ENCODE measurements around the gene C17orf75.
"Not testable (repeated sequence)": the region's sequence is repeated elsewhere in the genome, so short reads cannot be mapped to it uniquely, and the experiment has no call there.

C17orf75 gene

DNA sequence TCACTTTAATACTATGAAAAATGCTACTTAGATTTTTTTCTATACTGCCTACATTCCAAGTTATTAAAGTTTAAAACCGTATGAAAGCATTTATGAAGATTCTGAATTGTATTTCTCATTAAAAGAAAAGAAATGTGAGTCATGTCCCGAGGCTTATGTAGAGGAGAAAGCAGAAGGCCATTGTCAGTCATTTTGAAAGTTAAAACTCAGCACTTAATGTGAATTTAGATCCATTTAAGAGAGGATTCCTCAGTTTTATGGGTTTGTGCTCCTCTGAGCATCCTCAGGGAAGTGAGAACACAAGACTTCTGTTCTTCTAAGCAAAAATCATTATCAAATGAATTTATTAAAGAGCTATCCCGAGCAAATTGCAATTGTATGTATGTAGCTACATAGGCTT, 11.8 kb downstream of the C17orf75 start:
- TF ChIP-seq, protein P1, sequence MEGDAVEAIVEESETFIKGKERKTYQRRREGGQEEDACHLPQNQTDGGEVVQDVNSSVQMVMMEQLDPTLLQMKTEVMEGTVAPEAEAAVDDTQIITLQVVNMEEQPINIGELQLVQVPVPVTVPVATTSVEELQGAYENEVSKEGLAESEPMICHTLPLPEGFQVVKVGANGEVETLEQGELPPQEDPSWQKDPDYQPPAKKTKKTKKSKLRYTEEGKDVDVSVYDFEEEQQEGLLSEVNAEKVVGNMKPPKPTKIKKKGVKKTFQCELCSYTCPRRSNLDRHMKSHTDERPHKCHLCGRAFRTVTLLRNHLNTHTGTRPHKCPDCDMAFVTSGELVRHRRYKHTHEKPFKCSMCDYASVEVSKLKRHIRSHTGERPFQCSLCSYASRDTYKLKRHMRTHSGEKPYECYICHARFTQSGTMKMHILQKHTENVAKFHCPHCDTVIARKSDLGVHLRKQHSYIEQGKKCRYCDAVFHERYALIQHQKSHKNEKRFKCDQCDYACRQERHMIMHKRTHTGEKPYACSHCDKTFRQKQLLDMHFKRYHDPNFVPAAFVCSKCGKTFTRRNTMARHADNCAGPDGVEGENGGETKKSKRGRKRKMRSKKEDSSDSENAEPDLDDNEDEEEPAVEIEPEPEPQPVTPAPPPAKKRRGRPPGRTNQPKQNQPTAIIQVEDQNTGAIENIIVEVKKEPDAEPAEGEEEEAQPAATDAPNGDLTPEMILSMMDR (conservative IDR thresholded peaks at IDR 0.05; ENCODE audit: low read depth, low read length): no peak
- H3K4me3 ChIP-seq (ENCODE audit: low read depth, low read length): no peak overlapping the region
- no peak for DNase-seq (ENCODE audit: low read depth)

DNA sequence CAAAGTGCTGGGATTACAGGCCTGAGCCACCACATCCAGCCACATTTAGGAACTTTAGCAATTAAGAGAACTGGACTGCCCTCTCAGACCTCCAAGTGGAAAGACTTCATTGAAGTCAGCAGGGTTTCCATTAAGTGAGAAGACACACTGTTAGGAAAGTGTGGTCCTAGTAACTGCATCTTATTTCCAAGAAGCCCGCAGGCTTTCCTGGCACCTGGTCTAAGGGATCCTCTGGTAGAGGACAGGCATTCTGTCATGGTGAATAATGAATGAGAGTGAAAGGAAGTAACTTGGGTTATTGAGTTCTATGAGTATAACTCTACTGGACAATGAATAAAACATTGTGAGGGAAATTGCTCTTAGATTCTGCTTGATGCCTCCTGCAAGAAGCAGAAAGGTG, 14.1 kb downstream of the C17orf75 start:
- no peak overlapping the region for H3K4me3 ChIP-seq (ENCODE audit: low read depth, low read length)
- TF ChIP-seq, protein P1 (conservative IDR thresholded peaks at IDR 0.05; ENCODE audit: low read depth, low read length): no peak
- no peak for DNase-seq (ENCODE audit: low read depth)

DNA sequence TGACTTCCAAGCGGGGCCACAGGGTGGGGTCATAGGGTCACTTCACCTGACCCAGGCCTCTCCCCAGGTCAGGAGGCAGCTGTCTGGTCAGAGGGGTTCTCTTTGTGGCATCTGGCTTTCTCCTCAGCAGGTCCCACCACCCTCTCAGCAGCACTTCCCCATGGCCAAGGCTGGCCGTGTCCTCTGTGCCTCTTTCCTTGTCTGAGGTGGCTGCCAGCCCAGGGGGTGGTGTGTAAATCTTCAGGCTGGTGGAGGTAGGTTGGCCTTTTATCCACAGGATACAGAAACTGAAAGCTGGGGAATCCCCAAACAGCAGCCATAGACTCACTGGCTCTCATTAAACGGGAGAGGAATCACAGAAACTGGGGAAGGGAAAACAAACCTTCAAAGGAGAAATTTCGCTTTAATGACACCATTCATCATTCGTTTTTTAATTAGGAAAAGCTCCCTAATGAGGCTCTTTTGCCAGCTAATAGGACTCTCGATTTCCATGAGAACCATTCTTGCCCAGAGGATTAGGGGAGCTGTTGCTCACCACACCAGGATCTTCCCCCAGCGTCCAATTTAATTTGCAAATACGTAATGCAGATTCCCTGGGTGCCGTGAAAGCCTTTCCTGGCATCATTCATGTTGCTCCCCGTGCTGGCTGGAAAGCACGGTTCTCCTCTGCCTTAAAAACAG, 18.0 kb downstream of the C17orf75 start:
- TF ChIP-seq, protein P1 (conservative IDR thresholded peaks at IDR 0.05; ENCODE audit: low read depth, low read length): no peak
- DNase-seq (ENCODE audit: low read depth): peak; percentile 52
- H3K4me3 ChIP-seq (ENCODE audit: low read depth, low read length): peak overlapping the region; percentile 35

DNA sequence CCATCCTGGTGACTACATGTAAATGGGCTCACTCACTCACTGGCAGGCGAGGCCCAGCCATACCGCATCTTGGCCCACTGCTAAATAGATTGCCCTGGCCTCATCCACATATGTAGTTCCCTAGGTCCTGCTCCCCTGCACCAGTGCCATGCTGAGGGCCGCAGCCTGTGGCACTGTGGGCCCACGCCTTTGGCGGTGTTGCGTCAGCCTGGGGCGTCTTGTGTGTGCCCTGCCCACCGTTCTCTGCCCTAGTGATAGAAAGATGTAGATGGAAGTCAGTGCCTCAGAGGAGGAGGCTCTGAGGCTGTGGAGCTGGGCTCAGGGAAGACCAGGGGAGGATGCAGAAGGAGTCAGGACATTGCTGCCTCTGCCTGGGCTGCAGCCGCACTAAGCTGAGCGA, 18.9 kb downstream of the C17orf75 start:
- TF ChIP-seq, protein P1 (conservative IDR thresholded peaks at IDR 0.05; ENCODE audit: low read depth, low read length): no peak
- DNase-seq (ENCODE audit: low read depth): no peak
- H3K4me3 ChIP-seq (ENCODE audit: low read depth, low read length): no peak overlapping the region

DNA sequence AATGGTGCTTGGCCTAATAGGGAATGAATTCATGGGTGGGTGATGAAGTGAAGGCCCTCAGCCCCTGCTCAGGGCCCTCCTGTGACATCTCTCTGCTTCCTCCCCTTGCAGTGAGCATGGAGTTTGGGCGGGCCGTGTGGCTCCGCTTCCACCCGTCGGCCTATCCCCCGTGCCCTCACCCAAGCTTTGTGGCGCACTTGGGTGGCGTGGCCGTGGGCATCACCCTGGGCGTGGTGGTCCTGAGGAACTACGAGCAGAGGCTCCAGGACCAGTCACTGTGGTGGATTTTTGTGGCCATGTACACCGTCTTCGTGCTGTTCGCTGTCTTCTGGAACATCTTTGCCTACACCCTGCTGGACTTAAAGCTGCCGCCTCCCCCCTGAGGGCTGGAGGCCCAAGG, 21.1 kb downstream of the C17orf75 start:
- DNase-seq (ENCODE audit: low read depth): no peak
- H3K4me3 ChIP-seq (ENCODE audit: low read depth, low read length): no peak overlapping the region
- TF ChIP-seq, protein P1 (conservative IDR thresholded peaks at IDR 0.05; ENCODE audit: low read depth, low read length): no peak

DNA sequence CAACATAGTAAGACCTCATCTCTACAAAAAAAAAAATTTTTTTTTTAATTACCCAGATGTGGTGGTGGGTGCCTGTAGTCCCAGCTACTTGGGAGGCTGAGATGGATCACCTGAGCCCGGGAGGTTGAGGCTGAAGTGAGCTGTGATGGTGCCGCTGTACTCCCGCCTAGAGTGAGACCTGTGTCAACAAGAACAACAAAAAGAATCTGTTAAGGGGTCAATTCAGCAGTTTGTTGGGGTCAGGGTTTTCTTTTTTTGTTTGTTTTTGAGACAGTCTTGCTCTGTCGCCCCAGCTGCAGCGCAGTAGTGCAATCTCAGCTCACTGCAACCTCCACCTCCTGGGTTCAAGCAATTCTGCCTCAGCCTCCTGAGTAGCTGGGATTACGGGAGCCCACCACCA, 21.9 kb downstream of the C17orf75 start:
- not testable (repeated sequence) for DNase-seq (ENCODE audit: low read depth); H3K4me3 ChIP-seq (ENCODE audit: low read depth, low read length)

DNA sequence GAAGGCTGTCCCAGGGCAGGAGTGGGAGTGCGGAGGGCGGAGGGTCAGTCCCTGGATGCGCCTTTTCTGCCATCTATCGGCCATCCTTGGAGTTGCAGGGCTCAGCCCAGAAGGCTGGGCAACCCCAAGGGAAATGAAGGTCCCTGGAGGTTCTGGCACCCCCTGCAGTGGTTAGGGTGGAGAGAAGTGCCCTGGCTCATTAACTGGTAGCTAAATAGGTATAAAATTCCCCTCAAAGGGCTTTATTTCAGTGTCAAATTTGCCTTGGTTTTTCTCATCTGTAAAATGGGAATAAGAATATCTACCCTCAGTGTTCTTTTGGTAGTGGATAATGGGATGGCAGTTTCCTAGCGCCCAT, 22.4 kb downstream of the C17orf75 start:
- TF ChIP-seq, protein P1 (conservative IDR thresholded peaks at IDR 0.05; ENCODE audit: low read depth, low read length): peak; percentile 98
- DNase-seq (ENCODE audit: low read depth): peak; percentile 63
- no peak overlapping the region for H3K4me3 ChIP-seq (ENCODE audit: low read depth, low read length)
